GM18505 (cell line): Measurements from ENCODE around the gene LUC7L.
"Not testable (repeated sequence)": the region's sequence is repeated elsewhere in the genome, so short reads cannot be mapped to it uniquely, and the experiment has no call there.

Experiments used
- ATAC-seq: cut with Tn5 transposase; IDR thresholded peaks from one replicate; pipeline ENCODE4 v1.9.1; 2021; ENCODE audit not compliant: unreplicated experiment
- POLR2A ChIP-seq: IDR thresholded peaks from 4 replicates; pipeline ENCODE4 v1.6.1; 2011; ENCODE audit warnings: borderline replicate concordance; ENCODE audit not compliant: insufficient read depth, insufficient read length; ENCODE audit errors: extremely low read depth

LUC7L gene

DNA sequence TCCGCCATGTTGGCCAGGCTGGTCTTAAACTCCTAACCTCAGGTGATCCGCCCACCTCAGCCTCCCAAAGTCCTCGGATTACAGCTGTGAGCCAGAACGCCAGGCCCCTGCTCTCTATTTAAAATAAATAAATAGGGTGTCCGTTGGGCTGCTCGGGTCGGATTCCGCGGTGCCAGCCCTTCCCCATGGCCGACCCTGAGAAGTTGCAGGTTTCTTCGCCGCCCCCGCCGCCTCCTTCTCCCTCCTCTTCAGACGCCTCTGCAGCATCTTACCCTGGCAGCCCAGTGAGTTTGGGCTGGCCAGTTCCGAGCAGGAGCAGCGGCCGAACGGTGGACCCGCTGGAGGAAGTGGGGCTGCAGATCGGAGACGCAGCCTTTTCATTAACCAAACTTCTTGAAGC lies 1.7 kb upstream of the LUC7L start:
- no peak for ATAC-seq
- TF ChIP-seq POLR2A: no peak

DNA sequence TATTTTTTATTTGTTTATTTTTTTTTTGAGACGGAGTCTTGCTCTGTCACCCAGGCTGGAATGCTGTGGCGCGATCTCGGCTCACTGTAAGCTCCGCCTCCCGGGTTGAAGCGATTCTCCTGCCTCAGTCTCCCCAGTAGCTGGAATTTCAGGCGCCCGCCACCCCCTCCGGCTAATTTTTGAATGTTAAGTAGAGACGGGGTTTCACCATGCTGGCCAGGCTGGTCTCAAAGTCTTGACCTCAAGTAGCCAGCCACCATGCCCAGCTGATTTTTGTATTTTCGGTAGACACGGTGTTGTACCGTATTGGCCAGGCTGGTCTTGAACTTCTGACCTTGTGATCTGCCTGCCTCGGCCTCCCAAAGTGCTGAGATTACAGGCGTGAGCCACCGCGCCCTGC lies 1.1 kb upstream of the LUC7L start:
- not testable (repeated sequence) for ATAC-seq

DNA sequence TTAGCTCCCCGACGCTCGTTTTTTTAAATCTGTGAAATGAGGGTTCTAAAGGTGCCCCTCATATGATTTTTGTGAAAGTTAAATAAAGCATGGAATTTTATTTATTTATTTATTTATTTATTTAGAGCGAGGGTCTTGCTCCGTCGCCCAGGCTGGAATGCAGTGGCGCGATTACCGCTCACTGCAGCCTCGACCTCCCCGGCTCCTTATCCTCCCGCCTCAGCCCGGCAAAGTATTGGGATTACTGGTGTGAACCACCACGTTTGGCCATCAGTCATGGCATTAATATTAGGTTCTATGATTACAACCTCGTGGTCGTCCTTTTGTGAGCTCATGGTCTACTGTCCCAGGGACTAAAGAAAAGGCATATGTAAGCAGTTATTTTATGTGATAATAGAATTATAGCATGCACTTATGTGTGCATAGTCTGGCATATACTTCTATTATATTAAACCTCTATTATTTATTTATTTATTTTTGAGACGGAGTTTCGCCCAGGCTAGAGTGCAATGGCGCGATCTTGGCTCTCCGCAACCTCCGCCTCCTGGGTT lies 557 bp upstream of the LUC7L start:
- ATAC-seq: no peak
- TF ChIP-seq POLR2A: no peak

DNA sequence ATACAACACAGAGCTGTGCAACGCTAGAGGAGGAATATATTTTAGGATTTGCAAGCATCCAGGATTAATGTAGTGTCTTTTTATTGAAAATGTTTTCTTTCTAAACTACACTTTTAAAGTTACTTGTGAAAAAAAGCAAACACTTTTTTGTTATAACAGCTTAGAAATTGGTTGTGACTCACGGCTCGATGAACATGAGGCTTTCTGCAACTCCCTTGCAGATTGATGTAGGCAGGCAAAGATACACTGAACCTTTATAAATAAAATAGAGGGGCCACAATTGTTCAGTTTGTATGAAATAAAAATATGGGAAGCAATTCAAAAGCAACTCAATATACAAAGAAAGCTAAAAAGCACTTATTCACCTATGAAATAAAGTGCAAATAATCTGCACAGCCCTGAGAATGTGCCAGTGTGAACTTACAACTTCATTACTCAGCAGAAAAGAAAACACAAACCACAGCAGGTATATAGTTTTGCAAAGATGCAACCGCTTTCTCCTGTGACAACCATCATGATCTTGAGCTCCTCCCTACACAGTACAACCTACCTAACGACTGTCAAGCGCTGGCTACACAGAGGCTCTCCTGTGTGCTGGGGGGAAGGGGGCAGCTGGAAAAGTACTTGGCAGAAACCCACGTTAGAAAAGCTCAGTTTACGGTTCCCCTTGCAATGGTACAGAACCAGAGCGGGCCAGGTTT lies 948 bp downstream of the LUC7L start:
- peak; percentile 7 for ATAC-seq
- TF ChIP-seq POLR2A: no peak

DNA sequence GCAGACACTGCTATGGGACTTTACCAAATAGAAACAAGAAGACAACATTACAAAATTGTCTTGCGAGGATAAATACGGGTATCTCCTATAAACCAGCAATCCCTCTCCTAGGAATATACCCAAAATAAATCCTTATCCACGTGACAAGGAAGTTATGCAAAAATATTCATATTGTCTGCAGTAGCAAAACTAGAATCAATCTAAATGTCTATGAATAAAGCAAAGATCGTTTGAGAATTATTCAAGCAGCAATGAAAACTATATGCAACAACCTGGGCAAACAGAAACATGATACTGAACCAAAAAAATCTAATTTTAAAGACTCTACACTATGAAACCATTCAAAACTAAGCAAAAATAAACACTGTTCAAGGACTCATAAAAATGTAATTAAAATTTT lies 9.2 kb downstream of the LUC7L start:
- no peak for TF ChIP-seq POLR2A
- no peak for ATAC-seq

DNA sequence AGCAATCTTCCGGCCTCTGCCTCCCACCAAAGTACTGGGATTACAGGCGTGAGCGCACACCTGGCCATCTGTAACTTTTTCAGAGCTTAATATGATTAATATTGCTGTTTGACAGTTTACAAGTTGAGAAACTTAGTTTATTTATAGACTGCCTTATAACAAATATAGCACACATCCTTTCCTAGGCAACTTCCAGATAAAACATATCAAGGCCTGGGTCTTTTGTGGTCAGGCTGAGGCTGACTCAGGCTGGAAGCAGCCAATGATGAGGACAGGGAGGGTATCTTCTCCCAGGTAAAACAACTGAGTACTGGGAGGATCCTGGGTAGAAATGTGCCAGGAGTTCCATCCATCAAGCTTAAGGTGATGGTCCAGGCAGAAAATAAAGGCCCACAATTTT lies 16.2 kb downstream of the LUC7L start:
- TF ChIP-seq POLR2A: no peak
- no peak for ATAC-seq

DNA sequence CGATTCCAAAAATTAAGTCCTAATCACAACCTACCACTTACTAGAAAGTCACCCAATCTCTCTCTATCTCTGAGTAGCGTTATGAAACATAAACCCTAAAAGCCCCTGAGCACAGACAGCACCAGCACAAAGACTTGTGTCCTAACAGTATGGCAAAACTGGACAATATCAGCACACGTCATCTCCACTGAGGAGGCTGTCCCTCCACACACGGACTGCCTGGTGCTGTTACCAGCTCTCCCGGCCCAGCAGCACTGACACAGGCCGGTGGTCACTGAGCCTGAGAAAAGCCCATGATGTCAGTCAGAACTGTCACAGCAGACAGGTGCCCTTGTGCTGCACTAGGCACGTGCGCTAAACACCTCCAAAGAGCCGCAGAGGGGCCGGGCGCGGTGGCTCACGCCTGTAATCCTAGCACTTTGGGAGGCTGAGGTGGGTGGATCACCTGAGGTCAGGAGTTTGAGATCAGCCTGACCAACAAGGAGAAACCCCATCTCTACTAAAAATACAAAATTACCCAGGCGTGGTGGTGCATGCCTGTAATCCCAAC lies 17.5 kb downstream of the LUC7L start:
- ATAC-seq: not testable (repeated sequence)

DNA sequence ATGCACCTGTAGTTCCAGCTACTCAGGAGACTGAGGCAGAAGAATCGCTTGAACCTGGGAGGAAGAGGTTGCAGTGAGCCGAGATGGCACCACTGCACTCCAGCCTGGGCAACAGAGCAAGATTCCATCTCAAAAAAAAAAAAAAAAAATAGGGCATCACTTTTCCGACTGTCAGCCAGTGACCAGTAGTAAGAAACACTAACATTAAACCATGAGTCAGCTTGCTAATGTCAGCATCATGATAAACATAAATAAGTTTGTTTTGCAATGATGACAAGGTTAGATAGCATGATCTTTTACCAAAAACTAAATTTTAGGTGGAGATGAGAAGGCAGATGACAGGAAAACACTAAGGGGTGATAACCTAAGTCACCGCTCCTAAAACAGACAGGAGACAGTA lies 19.9 kb downstream of the LUC7L start:
- ATAC-seq: not testable (repeated sequence)

DNA sequence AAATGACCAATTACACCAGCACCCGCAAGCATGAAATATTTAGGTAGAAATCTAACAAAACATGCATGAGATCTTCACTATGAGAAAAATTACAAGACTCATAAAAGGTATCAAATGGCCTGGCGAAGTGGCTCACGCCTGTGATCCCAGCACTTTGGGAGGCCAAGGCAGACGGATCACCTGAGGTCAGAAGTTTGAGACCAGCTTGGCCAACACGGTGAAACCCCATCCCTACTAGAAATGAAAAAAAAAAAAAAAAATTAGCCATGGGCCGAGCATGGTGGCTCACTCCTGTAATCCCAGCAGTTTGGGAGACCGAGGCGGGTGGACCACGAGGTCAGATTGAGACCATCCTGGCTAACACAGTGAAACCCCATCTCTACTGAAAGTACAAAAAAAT lies 25.2 kb downstream of the LUC7L start:
- ATAC-seq: not testable (repeated sequence)

DNA sequence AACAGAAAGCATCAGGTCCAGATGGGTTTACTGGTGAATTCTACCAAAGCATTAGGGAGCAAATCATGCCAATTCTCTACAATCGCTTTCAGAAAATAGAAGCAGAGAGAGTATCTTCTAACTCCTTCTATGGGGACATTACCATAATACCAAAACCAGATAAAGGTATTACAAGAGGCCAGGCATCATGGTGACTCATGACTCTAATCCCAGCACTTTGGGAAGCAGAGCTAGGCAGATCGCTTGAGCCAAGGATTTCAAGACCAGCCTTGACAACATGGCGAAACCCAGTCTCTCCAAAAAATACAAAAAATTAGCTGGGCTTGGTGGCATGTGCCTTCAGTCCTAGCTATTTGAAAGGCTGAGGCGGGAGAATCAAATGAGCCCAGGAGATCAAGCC lies 26.0 kb downstream of the LUC7L start:
- no peak for TF ChIP-seq POLR2A
- ATAC-seq: no peak

DNA sequence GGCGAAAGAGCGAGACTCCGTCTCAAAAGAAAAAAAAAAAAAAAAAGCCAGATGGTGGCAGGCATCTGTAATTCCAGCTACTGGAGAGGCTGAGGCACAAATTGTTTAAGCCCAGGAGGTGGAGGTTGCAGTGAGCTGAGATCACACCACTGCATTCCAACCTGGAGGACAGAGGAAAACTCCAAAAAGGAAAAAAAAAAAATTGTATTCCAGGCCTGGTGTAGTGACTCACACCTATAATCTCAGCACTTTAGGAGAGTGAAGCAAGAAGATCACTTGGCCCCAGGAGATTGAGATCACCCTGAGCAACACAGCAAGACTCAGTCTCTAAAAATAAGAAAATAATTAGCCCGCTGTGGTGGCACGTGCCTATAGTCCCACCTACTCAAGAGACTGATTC lies 28.9 kb downstream of the LUC7L start:
- no peak for ATAC-seq
- TF ChIP-seq POLR2A: no peak

DNA sequence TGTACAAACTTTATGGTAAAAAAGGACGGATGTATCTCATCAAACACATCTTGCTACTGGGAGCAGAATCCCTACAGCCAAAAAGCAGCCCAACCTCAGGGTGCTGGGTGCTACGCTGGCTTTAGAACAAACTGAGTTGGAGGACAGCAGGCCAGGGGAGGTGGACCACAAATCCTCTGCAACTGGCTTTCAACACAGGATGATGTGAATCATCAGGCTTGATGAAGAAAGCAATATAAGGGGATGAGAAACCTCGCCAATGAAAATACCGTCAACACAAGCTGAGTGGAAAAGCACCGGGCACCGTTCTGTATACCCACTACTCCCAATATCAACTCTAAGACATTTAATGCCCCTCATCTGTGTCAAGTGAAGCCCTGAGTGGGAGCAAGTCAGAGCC lies 34.7 kb downstream of the LUC7L start:
- no peak for ATAC-seq
- TF ChIP-seq POLR2A: no peak

DNA sequence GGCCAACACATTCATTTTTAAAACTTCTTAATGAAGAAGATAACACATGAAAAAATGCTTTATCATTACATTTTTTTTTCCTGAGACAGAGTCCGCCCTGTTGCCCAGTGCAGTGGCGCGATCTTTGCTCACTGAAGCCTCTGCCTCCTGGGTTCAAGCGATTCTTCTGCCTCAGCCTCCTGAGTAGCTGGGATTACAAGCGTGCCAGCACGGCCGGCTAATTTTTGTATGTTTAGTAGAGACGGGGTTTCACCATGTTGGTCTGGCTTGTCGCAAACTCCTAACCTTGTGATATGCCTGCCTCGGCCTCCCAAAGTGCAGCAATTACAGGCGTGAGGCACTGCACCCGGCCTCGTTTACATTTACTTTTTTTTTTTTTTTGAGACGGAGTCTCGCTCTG lies 35.8 kb downstream of the LUC7L start:
- no peak for TF ChIP-seq POLR2A
- ATAC-seq: no peak

DNA sequence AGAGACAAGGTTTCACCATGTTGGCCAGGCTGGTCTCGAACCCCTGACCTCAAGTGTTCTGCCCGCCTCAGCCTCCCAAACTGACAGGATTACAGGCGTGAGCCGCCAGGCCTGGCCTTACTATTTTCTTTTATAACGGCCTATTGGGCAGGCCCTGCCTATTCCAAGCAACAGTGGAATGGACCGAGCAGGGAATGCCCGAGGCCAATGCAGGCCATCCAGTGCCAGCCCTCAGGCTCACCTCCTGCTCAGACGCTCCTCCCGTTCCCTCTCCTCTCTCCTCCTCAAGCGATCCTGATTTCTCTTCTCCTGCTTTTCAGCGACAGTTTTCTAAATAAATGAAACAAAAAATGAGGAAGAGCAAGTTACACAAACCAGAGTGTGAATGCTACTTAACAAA lies 36.6 kb downstream of the LUC7L start:
- no peak for ATAC-seq
- no peak for TF ChIP-seq POLR2A

DNA sequence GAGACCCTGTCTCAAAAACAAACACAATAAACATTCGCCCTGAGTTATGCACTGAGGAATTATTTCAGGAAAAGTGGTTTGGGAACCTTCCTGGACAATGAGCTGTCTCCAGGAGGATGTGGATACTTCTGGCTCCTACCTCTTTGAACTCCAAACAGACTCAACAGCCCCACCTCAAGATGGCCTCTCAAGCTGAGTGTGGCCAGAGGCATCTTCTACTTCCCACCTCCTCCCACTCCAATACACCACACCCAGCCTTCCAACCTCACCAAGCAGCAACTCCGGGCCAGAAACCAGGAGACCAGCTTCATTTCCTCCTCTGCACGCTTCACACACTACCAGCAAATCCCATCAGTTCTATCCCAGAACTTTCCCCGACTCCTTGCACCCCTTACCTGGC lies 37.4 kb downstream of the LUC7L start:
- TF ChIP-seq POLR2A: no peak
- no peak for ATAC-seq
